HG03460 (cell line): ENCODE results near the gene ZNF19.

Experiments used
- ATAC-seq: cut with Tn5 transposase; IDR thresholded peaks from one replicate; pipeline ENCODE4 v1.9.1; 2021; ENCODE audit not compliant: unreplicated experiment

The ZNF19 gene

DNA sequence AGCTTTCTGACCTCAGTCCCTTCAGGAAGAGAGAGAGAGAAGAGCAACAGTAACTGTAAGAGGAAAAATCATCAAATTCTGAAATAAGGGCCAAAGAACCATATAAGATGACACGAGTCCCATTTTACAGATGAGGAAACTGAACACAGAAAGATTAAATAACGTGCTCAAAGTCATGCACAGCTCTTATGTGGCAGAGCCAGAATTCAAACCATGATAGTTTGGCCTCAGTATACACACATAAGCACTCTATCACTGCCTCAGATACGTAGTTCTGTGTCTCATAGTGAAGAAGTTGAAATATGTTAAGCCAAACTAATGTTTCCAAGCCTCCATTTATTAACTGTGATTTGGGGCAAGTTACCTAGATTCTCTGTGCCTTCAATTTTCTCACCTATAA lies 1.9 kb upstream of the ZNF19 start:
- ATAC-seq: no peak

DNA sequence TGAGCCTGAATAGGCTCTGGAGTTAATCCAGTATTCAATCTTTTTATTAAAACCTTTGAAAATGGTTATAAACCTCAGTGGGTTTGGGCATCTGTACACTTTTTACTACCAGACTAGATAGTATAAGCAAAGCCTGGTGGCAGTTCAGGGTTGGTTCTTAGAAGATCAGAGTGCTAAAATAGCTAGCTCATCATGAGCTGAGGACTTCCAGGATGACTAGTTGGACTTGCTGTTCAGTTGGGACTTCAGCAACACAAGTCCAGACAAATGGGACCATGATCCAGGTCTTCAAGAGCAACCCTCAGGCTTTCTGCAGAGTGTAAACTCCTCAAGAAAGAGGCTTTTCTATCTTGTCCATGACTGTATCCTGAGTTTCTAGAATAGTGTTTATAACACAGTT lies 1.2 kb upstream of the ZNF19 start:
- no peak for ATAC-seq

DNA sequence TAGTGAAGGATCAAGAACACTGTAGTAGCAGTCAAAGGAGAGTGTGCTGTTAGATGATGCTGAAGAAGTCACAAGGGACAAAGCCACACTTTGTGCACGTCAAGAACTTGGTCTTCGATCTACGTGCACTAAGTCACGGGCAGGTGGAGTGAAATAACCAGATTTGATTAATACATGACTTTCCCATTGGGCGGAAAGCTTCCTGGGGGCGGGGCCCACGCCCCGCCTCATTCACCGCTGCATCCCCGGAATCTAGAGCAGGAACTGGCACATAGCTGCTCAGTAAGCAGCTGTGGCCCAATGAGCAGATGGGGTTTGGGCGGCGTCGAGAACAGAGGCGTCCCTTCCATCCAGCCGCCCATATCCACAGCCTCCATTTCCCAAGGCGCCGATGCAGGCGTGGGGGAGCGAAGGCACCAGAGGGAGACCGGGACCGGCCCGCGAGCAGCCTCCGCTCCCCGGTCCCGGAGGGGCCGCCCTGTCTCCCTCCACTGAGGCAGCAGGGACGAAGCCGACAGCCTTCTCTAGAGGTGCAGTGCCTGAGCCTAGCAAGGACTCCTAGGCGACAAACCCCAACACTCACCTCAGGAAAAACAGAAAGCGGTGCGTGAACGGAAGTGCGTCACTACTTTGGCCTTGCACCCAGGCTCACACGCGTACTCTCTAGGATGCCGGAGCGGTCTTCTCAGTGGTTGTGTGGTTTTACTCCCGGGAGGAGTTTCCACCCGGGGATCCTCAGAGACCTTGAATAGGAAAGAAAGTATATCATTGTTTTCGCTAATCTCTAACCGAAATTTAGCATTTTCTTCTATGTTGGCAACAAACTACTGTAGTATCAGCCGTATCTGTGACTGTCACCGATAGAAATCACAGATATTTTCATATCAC lies 4.9 kb downstream of the ZNF19 start:
- peak; percentile 80 for ATAC-seq

DNA sequence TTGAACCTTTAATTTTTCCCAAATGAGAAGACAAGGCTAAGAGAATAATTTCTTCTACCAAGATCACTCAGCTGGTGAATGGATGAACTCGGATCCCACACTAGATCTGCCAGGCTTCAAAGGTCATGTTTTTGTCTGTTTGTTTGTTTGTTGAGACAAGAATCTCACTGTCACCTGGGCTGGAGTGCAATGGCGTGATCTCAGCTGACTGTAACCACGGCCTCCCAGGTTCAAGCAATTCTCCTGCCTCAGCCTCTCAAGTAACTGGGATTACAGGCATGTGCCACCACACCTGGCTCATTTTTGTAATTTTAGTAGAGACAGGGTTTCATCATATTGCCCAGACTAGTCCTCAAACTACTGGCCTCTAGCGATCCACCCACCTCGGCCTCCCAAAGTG lies 6.6 kb downstream of the ZNF19 start:
- ATAC-seq: no peak

DNA sequence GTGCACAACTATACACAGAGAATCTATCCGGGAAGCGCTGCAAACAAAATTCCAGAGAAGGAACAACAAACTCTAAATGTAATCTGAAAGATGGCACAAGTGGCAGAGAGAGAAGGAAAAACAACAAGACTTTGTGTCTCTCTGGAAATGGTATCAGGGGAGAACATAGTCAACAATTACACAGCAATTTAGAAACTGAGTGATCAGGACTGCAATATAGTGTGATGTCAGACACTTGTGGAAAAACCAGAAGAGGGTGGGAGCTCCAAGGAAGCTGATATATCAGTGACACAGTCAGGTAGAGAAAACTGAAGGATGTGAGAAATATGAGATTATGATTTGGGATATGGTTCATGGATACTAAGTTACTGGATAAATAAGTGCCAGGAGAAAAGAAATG lies 8.2 kb downstream of the ZNF19 start:
- ATAC-seq: no peak

DNA sequence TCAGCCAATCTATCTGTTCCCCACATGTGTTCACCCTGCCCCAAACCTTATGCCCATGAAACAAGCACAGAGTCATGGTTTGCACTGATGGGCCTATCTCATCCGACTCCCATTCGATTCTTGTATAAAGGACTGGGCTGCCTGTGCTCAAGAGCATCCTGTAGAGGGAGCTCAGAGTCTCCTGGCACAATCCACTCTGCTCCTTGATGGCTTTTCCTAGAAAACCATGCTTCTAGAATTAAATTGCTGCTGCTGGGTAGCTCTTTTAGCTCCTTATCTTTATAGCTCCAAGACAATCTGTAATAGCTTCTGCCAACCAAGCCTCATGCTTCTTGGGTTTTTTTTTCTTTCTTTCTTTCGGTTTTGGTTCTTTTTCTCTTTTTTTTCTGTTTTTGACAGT lies 9.7 kb downstream of the ZNF19 start:
- no peak for ATAC-seq

DNA sequence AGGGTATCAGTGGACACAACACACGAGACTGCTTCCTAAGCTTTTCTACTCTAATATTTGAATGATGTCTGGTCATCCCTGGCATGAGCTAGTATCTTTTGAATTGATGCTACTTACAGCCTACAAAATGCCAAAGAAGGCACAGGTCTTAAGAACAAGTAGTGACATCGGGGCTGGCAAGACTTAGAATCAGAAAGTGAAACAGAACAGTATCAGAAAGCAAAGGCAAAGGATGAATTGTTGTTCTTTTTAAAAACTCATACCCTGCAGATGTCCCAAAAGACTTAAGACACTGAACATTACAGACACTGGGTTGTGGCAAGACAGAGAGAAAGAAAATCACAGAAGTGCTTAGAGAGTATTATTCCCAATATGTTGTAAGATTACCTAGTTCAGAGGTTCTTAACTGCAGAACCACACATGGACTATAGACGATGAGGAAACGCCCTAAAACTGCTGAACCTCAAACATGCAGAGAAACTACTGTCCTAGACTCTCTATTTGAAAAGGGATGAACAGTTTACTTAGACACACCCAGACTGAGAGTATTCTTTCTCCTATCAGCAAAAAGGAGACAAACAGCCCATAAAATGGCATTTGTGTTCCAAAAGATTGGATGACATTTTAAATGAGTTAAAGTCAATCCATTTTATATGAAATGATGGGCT lies 12.5 kb downstream of the ZNF19 start:
- ATAC-seq: no peak

DNA sequence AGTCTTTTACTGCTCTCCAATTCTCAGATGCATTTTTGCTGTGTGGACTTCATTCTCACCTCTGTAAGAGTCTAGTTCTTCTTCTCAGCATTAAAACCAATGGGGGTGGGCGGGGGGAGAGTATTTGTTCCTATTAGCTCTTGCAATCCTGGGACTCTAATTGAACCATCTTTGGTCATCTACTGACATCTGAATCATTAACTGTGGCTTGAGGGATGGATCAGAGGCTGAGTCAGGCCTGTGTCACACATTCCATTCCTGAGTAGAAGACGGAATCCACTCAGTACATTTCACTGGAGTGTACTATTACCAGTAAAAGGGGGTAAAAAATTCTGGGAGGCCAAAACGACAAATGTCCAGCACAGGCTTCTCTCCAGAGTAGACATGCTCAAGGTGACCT lies 14.3 kb downstream of the ZNF19 start:
- ATAC-seq: no peak

DNA sequence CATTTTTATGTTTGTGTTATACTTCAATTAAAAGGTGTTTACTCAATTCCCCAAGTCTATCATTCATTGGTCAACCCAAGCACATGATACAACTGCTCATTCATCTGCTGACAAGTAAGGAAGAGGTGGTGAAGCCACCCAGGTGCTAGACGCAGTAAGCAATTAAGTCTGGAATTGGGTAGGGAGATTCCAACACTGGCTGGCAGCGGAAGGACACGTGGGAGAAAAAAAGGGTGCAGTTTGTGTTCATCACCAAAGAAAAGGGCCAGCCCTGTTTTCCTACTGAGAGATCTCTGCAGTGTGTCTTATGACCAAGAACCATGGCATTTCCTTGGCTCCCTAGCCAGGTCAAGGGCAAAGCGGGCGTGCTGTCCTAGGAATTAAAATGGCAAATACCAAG lies 15.2 kb downstream of the ZNF19 start:
- no peak for ATAC-seq

DNA sequence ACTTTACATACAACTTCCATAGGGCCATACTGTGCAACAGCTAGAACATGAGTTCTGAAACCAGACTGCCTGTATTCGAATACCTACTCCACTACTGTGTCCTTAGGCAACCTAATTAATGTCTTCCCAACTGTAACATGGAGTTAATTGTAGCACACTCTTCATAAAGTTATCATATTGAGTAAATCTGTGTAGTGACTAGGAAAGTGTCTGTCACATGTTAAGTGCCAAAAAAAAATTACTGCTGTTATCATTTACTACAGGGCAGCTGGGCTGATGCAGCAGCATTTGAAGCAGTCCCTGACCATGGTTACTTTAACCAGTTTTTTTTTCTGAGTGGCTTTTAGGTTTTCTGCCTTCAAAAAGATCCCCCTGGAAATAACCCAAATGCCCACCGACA lies 16.2 kb downstream of the ZNF19 start:
- no peak for ATAC-seq

DNA sequence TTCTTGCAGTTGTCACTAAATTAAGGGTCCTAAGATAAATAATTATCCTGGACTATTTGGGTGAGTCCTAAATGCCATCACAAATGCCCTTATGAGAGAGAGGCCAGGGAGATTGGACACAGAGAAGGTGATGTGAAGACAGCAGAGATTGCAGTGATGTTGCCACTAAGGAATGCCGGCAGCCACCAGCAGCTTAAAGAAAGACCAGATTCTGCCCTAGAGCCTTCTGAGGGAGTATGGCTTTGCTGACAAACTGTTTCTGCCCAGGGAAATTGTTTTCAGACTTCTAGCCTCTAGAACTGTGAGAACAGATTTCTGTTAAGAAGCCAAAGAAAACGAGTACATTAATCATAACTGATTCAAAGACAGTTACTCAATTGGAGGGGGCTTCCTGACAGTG lies 17.1 kb downstream of the ZNF19 start:
- ATAC-seq: no peak

DNA sequence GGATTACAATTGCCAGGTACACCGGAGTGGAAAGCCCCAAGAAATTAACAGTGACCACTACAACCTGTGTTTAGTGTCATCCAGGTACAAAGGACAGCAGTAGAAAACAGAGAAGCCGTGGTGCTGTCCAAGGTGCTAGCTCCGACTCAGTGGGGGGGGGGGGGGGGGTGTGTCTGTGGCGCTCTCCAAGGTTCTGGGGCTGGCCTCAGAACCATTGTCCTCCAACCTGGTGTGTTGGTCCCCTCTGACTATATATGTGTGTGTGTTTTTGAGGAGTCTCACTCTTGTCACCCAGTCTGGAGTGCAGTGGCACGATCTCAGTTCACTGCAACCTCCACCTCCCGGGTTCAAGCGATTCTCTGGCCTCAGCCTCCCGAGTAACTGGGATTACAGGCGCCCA lies 21.3 kb downstream of the ZNF19 start:
- ATAC-seq: no peak

DNA sequence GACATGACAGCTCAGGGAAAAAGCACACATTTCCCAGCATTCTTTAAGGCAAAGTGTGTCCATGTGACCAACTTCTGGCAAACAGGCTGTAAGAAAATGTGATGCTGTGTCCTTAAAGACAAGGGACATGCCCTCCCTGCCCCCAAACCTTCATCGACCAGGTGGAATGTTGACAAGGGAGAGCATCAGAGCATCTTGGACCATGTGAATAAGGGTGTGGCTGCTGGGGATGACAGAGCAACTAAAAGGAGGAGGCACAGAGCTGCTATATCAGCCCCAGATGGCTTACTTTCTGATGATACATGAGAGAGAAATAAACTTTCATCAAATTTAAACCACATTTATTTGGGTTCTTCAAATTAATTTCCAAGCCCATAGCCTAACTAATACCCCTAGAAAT lies 24.9 kb downstream of the ZNF19 start:
- no peak for ATAC-seq

DNA sequence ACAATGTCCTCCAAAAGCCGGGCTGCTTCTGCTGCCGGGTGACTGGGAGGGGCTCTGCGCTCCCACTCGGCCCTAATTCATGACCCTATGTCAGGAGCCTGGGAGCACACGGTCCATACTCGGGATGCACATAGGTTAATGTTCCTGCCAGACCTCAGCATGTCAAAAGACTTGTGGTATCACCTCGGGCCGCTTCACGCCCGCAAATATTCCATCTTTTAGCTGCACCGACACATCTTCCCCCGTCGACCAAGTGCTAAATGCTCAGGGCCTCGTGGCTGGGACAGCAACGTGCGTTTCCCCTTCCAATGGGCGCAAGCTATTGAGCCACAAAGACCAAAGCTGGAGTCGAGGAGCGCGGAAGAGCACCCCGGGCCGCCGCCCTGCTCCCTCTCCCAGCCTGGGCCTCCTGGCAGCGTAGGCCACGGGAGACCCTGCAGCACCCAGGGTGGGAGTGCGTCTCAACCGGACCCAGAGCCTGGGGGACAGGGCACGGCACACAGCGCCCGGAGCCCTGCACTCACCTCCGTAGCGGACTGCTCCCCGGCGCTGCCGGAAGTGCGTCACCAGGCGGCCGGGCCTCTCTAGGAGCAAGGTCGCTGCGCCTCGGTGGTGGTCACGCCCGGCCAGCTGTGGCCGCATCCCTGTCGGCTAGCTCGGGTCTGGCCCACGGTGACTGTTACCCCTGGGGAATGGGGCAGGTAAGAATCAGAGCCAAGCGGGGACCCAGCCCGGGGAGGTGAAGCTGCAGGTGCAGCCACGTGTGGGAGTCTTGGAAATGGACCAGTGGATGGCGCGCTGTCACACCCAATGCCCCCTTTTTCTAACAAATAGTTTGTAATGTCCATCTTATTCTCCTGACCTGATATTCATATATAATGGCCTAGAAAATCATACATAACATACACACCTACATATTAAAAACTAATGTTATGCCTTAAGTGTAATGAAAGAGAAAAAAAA lies 27.2 kb downstream of the ZNF19 start, which contains the start of gene ZNF23:
Gene ZNF23 (minus strand): TSS at position 562 of the 963 bp plus-strand sequence. CDS start 5,451 bp downstream, outside the sequence.
- peak; percentile 97 for ATAC-seq

DNA sequence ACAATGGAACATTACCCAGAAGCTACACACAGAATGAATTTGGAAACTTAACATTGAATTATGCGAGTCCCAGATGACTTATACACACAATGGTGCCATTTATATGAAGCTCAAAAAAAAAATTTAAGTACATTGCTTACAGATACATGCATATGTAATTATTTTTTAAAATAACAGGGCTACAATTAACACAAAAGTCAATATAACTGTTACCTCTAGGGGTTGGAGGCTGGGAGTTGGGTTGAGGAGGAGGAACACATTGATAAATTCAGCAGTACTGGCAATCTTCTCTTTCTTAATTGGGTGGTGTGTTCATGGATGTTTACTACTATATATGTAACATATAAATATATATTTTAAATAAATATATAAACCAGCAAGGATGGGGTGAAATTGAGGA lies 28.2 kb downstream of the ZNF19 start:
- ATAC-seq: no peak

DNA sequence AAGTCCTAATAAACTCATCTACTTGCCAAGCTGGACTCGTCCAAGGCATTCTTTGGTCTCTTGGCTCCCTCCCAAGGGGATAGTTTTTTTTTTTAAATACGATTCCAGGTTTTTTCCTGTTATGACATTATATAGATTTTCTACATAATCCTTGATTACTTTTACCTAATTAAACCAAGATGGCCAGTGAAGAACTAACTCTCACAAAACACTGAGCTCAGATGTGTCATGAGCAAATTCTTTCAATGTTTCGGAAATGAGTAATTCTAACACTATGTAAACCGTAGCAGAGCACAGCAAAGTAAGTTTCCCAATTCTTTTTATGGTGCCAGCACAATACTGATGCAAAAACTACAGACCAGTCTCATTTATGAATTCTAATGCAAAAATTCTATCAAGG lies 28.9 kb downstream of the ZNF19 start:
- no peak for ATAC-seq

DNA sequence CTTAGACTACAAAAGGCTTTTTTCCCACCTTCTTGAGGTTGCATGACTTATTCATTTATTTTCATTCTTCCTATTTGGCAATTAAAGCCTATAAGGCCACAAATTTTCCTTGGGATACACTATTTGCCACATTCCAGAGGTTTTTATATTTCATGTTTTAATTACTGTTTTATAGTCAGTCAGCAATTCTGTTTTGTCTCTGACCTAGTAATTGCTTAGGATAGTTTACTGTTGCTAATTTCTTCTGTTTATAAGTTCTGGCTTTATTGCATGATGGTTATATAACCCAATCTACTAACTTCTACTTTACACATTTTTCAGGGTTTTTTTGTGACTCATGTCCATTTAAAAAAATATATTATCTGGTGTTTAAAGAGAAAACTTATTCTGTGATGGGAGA lies 29.6 kb downstream of the ZNF19 start:
- no peak for ATAC-seq

DNA sequence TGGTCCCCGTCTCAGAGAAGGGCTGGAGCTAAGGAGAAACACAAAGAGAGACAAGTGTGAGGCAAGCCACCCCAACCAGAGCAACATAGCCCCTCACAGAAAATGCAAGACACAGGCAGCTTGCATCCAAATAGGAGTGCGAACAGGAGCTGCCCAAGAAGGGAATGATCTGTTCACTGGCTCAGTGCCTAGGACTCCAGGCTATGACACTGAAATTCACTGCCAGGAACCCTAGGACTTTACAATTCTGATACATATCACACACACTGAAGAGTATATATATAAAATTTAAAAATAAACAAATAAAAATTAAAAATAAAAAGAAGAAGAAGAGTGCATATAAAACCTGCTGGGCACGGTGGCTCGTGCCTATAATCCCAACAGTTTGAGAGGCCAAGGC lies 32.3 kb downstream of the ZNF19 start:
- no peak for ATAC-seq

DNA sequence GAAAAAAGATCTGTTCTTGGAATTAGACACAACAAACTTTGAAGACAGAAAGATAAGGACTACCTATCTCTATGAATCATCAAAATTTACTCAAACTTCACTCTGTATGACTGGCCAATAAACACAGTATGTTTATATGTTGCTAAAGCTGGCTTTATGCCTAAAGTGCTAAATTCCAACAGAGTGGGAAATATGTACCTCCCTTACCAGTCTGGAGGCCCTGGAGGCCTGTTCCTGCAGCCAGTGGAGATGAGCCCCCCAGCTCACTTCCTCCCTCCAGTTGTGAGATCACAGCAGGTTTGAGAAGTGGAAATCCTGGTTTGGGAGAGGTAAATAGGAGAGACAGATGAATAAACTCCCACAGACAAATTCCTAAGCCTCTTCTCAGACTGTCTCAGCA lies 36.1 kb downstream of the ZNF19 start:
- no peak for ATAC-seq

DNA sequence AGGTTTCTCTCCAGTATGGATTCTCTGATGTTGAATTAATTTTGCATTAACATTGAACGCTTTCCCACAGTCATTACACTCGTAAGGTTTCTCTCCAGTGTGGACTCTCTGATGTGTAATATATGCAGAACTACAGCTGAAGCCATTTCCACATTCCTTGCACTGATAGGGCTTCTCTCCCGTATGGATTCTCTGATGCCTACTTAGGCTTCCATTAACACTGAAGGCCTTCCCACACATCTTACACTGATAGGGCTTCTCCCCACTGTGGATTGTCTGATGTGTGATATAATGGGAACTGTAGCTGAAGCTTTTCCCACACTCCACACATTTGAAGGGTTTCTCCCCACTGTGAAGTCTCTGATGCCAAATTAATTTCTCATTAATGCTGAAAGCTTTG lies 40.1 kb downstream of the ZNF19 start:
- ATAC-seq: no peak

DNA sequence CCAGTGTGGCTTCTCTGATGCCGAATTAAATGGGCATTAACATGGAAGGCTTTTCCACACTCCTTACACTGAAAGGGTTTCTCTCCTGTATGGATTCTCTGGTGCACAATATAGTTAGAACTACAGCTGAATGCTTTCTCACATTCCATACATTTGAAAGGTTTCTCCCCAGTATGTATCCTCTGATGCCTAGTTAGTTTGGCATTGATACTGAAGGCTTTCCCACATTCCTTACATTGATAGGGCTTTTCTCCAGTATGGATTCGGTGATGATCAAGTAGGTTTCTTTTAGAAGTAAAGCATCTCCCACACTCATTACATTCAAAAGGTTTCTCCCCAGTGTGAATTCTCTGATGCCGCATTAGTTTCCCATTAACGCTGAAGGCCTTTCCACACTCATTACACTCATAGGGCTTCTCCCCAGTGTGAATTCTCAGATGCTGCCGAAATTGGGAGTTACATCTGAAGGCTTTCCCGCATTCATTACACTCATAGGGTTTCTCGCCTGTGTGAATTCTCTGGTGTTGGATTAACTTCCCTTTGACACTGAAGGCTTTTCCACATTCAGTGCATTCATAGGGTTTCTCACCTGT lies 40.8 kb downstream of the ZNF19 start:
- no peak for ATAC-seq
